CD14-positive monocyte (primary cell): ENCODE results near the gene FBXW7. TPM values are rescaled to one million over a fixed set of nuclear protein-coding genes. Genes with fewer than 3 reads are reported as not detected.
"Not testable (repeated sequence)": the region's sequence is repeated elsewhere in the genome, so short reads cannot be mapped to it uniquely, and the experiment has no call there.

ENCODE experiments used
- DNase-seq, 3 donors: peaks; one replicate each; pipeline ENCODE4 v3.0.0-alpha.2; 2011 to 2022
- H2AFZ ChIP-seq: 2 replicates; pipeline ENCODE4 v1.6.0; 2012; ENCODE audit warnings: mild to moderate bottlenecking, low read depth, low read length, inconsistent platforms; ENCODE audit not compliant: insufficient read depth, poor library complexity, severe bottlenecking
- H3K27ac ChIP-seq, 2 donors: 1 replicate in 1 of 2; 2 replicates in 1 of 2; pipeline ENCODE4 v1.5.1; 2012 to 2013; ENCODE audit warnings: low read length in 2 of 2, control low read depth in 1 of 2, inconsistent platforms in 1 of 2, low read depth in 1 of 2, mild to moderate bottlenecking in 1 of 2
- H3K27me3 ChIP-seq, 2 donors: one replicate each; pipeline versions ENCODE4 v1.6.0 to v1.6.1; 2011 to 2013; ENCODE audit warnings: low read length in 2 of 2; ENCODE audit not compliant: control insufficient read depth in 2 of 2, insufficient read depth in 2 of 2
- H3K36me3 ChIP-seq, 2 donors: replicated peaks in 1 of 2; 1 replicate in 1 of 2; 2 replicates in 1 of 2; pipeline versions ENCODE4 v1.5.1 to v1.6.1; 2012 to 2013; ENCODE audit warnings: low read length in 2 of 2, control low read depth in 1 of 2, inconsistent platforms in 1 of 2, mild to moderate bottlenecking in 1 of 2; ENCODE audit not compliant: insufficient read depth in 2 of 2, control insufficient read depth in 1 of 2
- H3K4me1 ChIP-seq, 2 donors: 1 replicate in 1 of 2; 2 replicates in 1 of 2; pipeline versions ENCODE4 v1.5.1 to v1.6.1; 2012 to 2013; ENCODE audit warnings: low read length in 2 of 2, control low read depth in 1 of 2, inconsistent platforms in 1 of 2, mild to moderate bottlenecking in 1 of 2, moderate library complexity in 1 of 2; ENCODE audit not compliant: insufficient read depth in 2 of 2, control insufficient read depth in 1 of 2
- H3K4me2 ChIP-seq: replicated peaks from 2 replicates; pipeline ENCODE3; 2012; ENCODE audit warnings: low read length, moderate library complexity, mild to moderate bottlenecking; ENCODE audit not compliant: poor library complexity, severe bottlenecking; ENCODE audit errors: extremely low read depth
- H3K4me3 ChIP-seq, 3 experiments: fragments of 200-600 bp in 1 of 3; sonication (generic) in 1 of 3; replicated peaks in 1 of 3; 1 replicate in 2 of 3; 2 replicates in 1 of 3; pipeline ENCODE4 v1.5.1; 2011 to 2013; ENCODE audit warnings: low read length in 3 of 3, mild to moderate bottlenecking in 3 of 3, control low read depth in 2 of 3, low read depth in 2 of 3, inconsistent platforms in 1 of 3, moderate library complexity in 1 of 3
- H3K79me2 ChIP-seq: 2 replicates; pipeline ENCODE4 v1.6.0; 2012; ENCODE audit warnings: mild to moderate bottlenecking, control low read depth, inconsistent platforms, low read length, moderate library complexity; ENCODE audit not compliant: insufficient read depth
- H3K9ac ChIP-seq: 2 replicates; pipeline ENCODE4 v1.6.0; 2017; ENCODE audit warnings: low read length, mild to moderate bottlenecking; ENCODE audit not compliant: insufficient read depth, poor library complexity, severe bottlenecking
- H3K9me3 ChIP-seq, 2 donors: replicated peaks in 1 of 2; 1 replicate in 1 of 2; 2 replicates in 1 of 2; pipeline versions ENCODE4 v1.5.1 to v1.6.1; 2012 to 2013; ENCODE audit warnings: low read length in 2 of 2, control low read depth in 1 of 2; ENCODE audit not compliant: control insufficient read depth in 1 of 2, insufficient read depth in 1 of 2
- H4K20me1 ChIP-seq: 2 replicates; pipeline ENCODE4 v1.6.0; 2012; ENCODE audit warnings: mild to moderate bottlenecking, low read length, control low read depth, moderate library complexity; ENCODE audit not compliant: insufficient read depth
- H3K27ac Mint-ChIP-seq, 7 donors: one replicate each; pipeline ENCODE4 v1.8.0; 2020; ENCODE audit warnings: mild to moderate bottlenecking in 7 of 7, mixed read lengths in 7 of 7, moderate library complexity in 6 of 7, inconsistent platforms in 2 of 7
- H3K27me3 Mint-ChIP-seq, 3 donors: one replicate each; pipeline ENCODE4 v1.8.0; 2021 to 2022; ENCODE audit warnings: low read depth in 3 of 3, mild to moderate bottlenecking in 3 of 3, mixed read lengths in 3 of 3, moderate library complexity in 3 of 3, inconsistent platforms in 1 of 3
- H3K36me3 Mint-ChIP-seq, 2 donors: one replicate each; pipeline ENCODE4 v1.8.0; 2020; ENCODE audit warnings: mixed read lengths in 2 of 2, inconsistent platforms in 1 of 2, mild to moderate bottlenecking in 1 of 2
- H3K4me1 Mint-ChIP-seq: one replicate; pipeline ENCODE4 v1.8.0; 2020; ENCODE audit warnings: mild to moderate bottlenecking, mixed read lengths
- H3K4me3 Mint-ChIP-seq, 2 donors: one replicate each; pipeline ENCODE4 v1.8.0; 2020; ENCODE audit warnings: mild to moderate bottlenecking in 2 of 2, mixed read lengths in 2 of 2, moderate library complexity in 1 of 2
- H3K9me3 Mint-ChIP-seq, 7 donors: one replicate each; pipeline ENCODE4 v1.8.0; 2020 to 2022; ENCODE audit warnings: mixed read lengths in 7 of 7, mild to moderate bottlenecking in 6 of 7, moderate library complexity in 6 of 7, inconsistent platforms in 2 of 7
- WGBS: methylation state at CpG from one replicate; pipeline ENCODE4 v1.1.5; 2013; ENCODE audit warnings: missing lambda C conversion rate; ENCODE audit not compliant: insufficient coverage; 5-methylcytosine and 5-hydroxymethylcytosine counted together
- intact Hi-C, 2 donors: fragments of 100-400 bp; cut with micrococcal nuclease; formaldehyde crosslinking; loops; one replicate each; pipeline versions ENCODE4 v1.15.0 to v1.15.1; 2023
- polyA plus RNA-seq, 3 donors: library from polyadenylated mRNA; depleted of rRNA in 1 of 3; unstranded in 2 of 3; stranded (reverse) in 1 of 3; fragments of 300-500 nt in 2 of 3; fragments of >200 nt in 1 of 3; fragmentation: Illumina TruSeq in 2 of 3; gene quantifications; 1 replicate in 2 of 3; 2 replicates in 1 of 3; pipeline ENCODE4 v1.2.3, GENCODE V29; 2012 to 2021
- TF ChIP-seq, protein P1 (sequence below): fragments of 200-600 bp; IDR thresholded peaks from one replicate; pipeline ENCODE4 v1.8.0; 2022; ENCODE audit warnings: antibody characterized with exemption, mild to moderate bottlenecking

Gene FBXW7
- polyA plus RNA-seq, 3 donors: 25.1 to 44.9 (median 35.6) TPM

DNA sequence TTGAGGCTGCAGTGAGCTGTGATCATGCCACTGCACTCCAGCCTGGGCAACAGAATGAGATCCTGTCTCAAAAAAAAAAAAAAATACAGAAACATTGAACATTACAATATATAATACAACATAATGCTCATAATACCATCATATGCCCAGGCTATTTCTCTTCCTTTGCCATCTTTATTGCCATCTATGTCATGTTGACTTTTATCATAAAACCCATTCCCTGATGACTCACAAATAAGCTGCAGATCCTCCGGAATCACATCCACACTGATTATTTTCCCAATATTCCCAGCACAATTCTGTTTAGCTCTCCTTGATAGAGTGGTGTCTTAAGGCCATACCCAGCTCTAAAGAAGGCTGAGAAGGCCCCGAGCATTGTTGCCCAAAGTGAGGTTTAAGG lies 9.2 kb upstream of the FBXW7 start:
- peaks cover 1% of the 10 kb centered on the region for H3K4me1 Mint-ChIP-seq
- peaks cover 5 to 6% of the 10 kb centered on the region in 2 donors for H3K36me3 Mint-ChIP-seq
- intact Hi-C loops: no loop called here
- Histone ChIP-seq H3K27ac (no peak overlapping the region), H4K20me1 (no peaks in the 10 kb centered on the region), H3K36me3 (peaks cover 0 to 3% of the 10 kb centered on the region in 2 donors), H2AFZ (no peak overlapping the region), H3K9ac (no peak overlapping the region), H3K4me1 (no peaks in the 10 kb centered on the region), H3K79me2 (peaks cover 1% of the 10 kb centered on the region), H3K9me3 (peaks cover 0 to 1% of the 10 kb centered on the region in 2 donors), H3K27me3 (no peaks in the 10 kb centered on the region), H3K4me3 (no peak overlapping the region), H3K4me2 (no peak overlapping the region)
- H3K27me3 Mint-ChIP-seq: peaks cover 0 to 3% (median 0%) of the 10 kb centered on the region in 3 donors
- no peak overlapping the region for H3K4me3 Mint-ChIP-seq
- H3K27ac Mint-ChIP-seq: no peak overlapping the region
- no peak for DNase-seq
- TF ChIP-seq, protein P1, sequence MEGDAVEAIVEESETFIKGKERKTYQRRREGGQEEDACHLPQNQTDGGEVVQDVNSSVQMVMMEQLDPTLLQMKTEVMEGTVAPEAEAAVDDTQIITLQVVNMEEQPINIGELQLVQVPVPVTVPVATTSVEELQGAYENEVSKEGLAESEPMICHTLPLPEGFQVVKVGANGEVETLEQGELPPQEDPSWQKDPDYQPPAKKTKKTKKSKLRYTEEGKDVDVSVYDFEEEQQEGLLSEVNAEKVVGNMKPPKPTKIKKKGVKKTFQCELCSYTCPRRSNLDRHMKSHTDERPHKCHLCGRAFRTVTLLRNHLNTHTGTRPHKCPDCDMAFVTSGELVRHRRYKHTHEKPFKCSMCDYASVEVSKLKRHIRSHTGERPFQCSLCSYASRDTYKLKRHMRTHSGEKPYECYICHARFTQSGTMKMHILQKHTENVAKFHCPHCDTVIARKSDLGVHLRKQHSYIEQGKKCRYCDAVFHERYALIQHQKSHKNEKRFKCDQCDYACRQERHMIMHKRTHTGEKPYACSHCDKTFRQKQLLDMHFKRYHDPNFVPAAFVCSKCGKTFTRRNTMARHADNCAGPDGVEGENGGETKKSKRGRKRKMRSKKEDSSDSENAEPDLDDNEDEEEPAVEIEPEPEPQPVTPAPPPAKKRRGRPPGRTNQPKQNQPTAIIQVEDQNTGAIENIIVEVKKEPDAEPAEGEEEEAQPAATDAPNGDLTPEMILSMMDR: no peak
- WGBS: no CpG with 5 or more reads among the region's 2 CpGs
- H3K9me3 Mint-ChIP-seq: peaks cover 0 to 3% (median 2%) of the 10 kb centered on the region in 7 donors

DNA sequence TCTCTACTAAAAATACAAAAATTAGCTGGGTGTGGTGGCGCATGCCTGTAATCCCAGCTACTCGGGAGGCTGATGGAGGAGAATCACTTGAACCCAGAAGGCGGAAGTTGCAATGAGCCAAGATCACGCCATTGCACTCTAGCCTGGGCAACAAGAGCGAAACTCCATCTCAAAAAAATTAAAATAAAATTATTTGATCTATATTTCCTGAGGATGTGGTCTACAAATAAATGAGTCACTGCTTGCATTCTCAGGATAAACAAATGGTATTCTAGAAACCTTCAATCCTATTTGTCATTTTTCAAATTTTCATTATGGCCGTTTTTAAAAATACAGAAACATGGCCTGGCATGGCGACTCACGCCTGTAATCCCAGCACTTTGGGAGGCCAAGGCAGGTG lies 8.6 kb upstream of the FBXW7 start:
- H3K9me3 Mint-ChIP-seq, intact Hi-C loops, H3K4me3 Mint-ChIP-seq, DNase-seq, H3K9ac ChIP-seq, H2AFZ ChIP-seq, H3K9me3 ChIP-seq, H4K20me1 ChIP-seq, H3K27ac ChIP-seq, H3K4me2 ChIP-seq, H3K36me3 ChIP-seq, H3K4me1 ChIP-seq, H3K27ac Mint-ChIP-seq, H3K4me1 Mint-ChIP-seq, H3K79me2 ChIP-seq, H3K27me3 ChIP-seq, H3K27me3 Mint-ChIP-seq, H3K4me3 ChIP-seq: not testable (repeated sequence)
- WGBS: no CpG with 5 or more reads among the region's 8 CpGs
- peaks cover 10 to 11% of the 10 kb centered on the region in 2 donors for H3K36me3 Mint-ChIP-seq
